Testis (tissue), 3 donors: ENCODE results near the gene NALCN. TPM values are rescaled to one million over a fixed set of nuclear protein-coding genes. Genes with fewer than 3 reads are reported as not detected.

ENCODE experiments used
- DNase-seq: peaks from one replicate; pipeline ENCODE4 v3.0.0-alpha.2; 2019
- H3K27ac ChIP-seq, 2 donors: fragments of 200-600 bp; sonication (generic); one replicate each; pipeline ENCODE4 v1.5.1; 2019
- H3K27me3 ChIP-seq: fragments of 200-600 bp; sonication (generic); one replicate; pipeline ENCODE4 v1.5.1; 2019
- H3K36me3 ChIP-seq: fragments of 200-600 bp; sonication (generic); one replicate; pipeline ENCODE4 v1.5.1; 2017; ENCODE audit warnings: low read depth; ENCODE audit errors: missing control alignments
- H3K4me1 ChIP-seq: fragments of 200-600 bp; sonication (generic); one replicate; pipeline ENCODE4 v1.5.1; 2019
- H3K4me3 ChIP-seq, 2 donors: fragments of 200-600 bp; sonication (generic); one replicate each; pipeline ENCODE4 v1.5.1; 2017 to 2019
- H3K9me3 ChIP-seq: fragments of 200-600 bp; sonication (generic); one replicate; pipeline ENCODE4 v1.5.1; 2017
- POLR2A ChIP-seq: fragments of 450-650 bp; IDR thresholded peaks from one replicate; pipeline ENCODE4 v1.6.1; 2017; ENCODE audit warnings: antibody characterized with exemption, mild to moderate bottlenecking, moderate library complexity
- WGBS, 2 donors: methylation state at CpG; one replicate each; pipeline ENCODE4 v1.1.5; 2018; 5-methylcytosine and 5-hydroxymethylcytosine counted together
- intact Hi-C: fragments of 100-400 bp; cut with DNase I; formaldehyde crosslinking; loops from one replicate; pipeline ENCODE4 v1.15.1; 2023; ENCODE audit warnings: low total_unique reads
- polyA plus RNA-seq: library from polyadenylated mRNA; stranded (reverse); fragments of 350-450 nt; fragmentation: Illumina TruSeq; extraction: RNeasy Lipid Tissue Mini Kit (QIAGEN cat#74804); gene quantifications from one replicate; pipeline ENCODE4 v1.2.3, GENCODE V29; 2014; ENCODE audit warnings: low read depth, low replicate concordance; ENCODE audit not compliant: insufficient read depth
- total RNA-seq, 2 donors: library from RNA; depleted of rRNA; stranded (reverse); fragments of >200 nt; gene quantifications; one replicate each; pipeline ENCODE4 v1.2.3, GENCODE V29; 2016
- TF ChIP-seq, protein P1 (sequence below), 3 experiments: fragments of 450-650 bp in 2 of 3; fragments of 200-600 bp in 1 of 3; sonication (generic) in 1 of 3; IDR thresholded peaks; one replicate each; pipeline ENCODE4 v1.5.1; 2016 to 2019; ENCODE audit warnings: antibody characterized with exemption in 3 of 3, mild to moderate bottlenecking in 2 of 3, moderate library complexity in 1 of 3

Gene NALCN
- total and polyA plus RNA-seq, 3 donors from 2014 or later: 2.9 to 4.0 (median 3.2) TPM

DNA sequence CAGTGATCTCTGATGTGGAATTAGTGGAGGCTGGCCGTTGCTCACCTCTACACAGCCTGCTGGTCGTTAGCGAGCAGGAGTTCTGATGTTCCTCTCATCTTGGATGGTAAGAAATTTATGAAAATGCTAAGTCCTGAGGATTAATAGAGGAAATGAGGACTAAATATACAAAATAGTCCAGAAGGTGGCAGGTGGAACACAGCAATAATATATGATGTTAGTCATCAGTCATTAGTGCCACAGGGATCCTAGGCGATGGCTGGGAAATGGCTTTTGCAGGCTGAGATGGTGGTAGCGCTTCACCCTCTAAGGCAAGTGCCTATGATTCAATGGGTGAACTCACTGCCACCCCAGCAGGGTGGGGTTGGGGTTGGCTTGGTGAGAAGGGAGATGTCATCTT is 403.1 kb downstream of the NALCN start:
- no peak overlapping the region for H3K4me3 ChIP-seq
- H3K27me3 ChIP-seq: no peaks in the 10 kb centered on the region
- no peaks in the 10 kb centered on the region for H3K36me3 ChIP-seq
- no peaks in the 10 kb centered on the region for H3K4me1 ChIP-seq
- intact Hi-C loops: no loop called here
- WGBS, 2 donors: 87 to 90% methylated on average over 5 of the region's 5 CpGs
- no peak for DNase-seq
- TF ChIP-seq, protein P1, sequence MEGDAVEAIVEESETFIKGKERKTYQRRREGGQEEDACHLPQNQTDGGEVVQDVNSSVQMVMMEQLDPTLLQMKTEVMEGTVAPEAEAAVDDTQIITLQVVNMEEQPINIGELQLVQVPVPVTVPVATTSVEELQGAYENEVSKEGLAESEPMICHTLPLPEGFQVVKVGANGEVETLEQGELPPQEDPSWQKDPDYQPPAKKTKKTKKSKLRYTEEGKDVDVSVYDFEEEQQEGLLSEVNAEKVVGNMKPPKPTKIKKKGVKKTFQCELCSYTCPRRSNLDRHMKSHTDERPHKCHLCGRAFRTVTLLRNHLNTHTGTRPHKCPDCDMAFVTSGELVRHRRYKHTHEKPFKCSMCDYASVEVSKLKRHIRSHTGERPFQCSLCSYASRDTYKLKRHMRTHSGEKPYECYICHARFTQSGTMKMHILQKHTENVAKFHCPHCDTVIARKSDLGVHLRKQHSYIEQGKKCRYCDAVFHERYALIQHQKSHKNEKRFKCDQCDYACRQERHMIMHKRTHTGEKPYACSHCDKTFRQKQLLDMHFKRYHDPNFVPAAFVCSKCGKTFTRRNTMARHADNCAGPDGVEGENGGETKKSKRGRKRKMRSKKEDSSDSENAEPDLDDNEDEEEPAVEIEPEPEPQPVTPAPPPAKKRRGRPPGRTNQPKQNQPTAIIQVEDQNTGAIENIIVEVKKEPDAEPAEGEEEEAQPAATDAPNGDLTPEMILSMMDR (IDR thresholded peaks at IDR 0.05): no peak
- TF ChIP-seq POLR2A: no peak
- no peaks in the 10 kb centered on the region for H3K9me3 ChIP-seq
- no peak overlapping the region for H3K27ac ChIP-seq

DNA sequence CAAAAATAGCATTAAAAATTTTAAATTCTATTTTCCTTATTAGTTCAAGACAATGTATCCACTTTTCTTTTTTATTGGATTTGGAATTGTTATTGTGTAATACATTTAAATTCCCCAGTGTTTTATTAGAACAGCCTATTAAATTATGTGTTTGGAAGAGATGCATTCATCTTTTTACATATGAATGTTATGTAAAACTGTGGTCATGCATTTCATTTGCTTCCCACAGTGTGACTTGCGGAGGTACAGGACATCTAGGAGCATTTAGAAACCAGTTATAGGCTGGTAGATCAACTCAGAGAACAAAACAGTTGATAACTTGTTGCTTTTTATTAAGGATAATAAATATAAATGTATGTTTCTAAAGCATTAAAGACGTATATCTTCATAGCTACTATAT is 406.2 kb downstream of the NALCN start:
- Histone ChIP-seq H3K4me3 (no peak overlapping the region), H3K27me3 (no peaks in the 10 kb centered on the region), H3K36me3 (no peaks in the 10 kb centered on the region), H3K4me1 (no peaks in the 10 kb centered on the region), H3K27ac (no peak overlapping the region), H3K9me3 (no peaks in the 10 kb centered on the region)
- intact Hi-C loops: no loop called here
- DNase-seq: no peak
- WGBS, 2 donors: 82% methylated on average over 2 of the region's 2 CpGs
- no peak for TF ChIP-seq POLR2A
- TF ChIP-seq, protein P1 (IDR thresholded peaks at IDR 0.05): no peak

DNA sequence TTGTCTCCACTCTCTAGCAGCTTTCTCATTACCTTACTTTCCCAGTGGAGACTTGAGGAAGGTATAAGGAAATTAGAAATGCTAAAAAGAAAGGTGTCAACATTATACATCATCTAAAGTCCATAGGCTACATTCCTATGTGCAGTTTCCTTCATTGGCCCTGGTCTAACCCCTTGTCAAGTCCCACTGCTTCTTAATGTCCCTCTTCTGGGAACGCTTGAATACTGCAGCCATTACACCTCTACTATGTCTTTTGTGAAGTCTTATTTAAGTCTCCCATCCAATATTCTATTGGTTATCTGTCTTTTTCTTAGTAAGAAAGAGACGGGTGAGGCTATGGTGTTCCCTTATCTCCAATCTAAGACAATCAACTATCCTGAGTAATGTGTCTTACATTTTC is 409.1 kb downstream of the NALCN start:
- Histone ChIP-seq H3K27me3 (no peaks in the 10 kb centered on the region), H3K36me3 (no peaks in the 10 kb centered on the region), H3K27ac (no peak overlapping the region), H3K9me3 (no peaks in the 10 kb centered on the region), H3K4me1 (no peaks in the 10 kb centered on the region), H3K4me3 (no peak overlapping the region)
- TF ChIP-seq, protein P1 (IDR thresholded peaks at IDR 0.05): no peak
- no peak for TF ChIP-seq POLR2A
- 70 to 75% methylated on average over 2 of the region's 2 CpGs for WGBS, 2 donors
- intact Hi-C loops: no loop called here
- DNase-seq: no peak

Other genes starting within 250 kb of the NALCN start
- 1 to 10 TPM; 5.7 to 5.8 TPM for gene ITGBL1, start 36.2 kb upstream of the NALCN start, total RNA-seq
- gene ITGBL1, start 36.2 kb upstream of the NALCN start, polyA plus RNA-seq: 7.7 TPM